ENCODE data around the gene RNF8.

DNA sequence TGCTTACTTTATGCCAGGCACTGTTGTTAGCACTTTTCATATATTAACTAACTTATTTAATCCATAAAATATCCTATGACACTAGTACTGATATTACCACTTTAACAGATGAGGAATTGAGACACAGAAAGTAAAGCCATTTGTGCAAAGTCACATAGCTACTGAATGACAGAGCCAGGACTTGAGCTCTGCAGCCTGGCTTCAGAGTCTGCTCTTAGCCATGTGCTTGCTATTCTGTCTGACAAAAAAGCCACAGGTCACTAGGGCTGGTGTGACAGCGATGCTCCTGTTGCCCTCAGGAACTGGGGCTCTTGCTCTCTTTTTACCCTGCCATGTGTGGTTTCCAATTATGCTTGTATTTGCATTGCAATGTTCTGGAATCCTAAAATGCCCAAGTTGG lies 44.7 kb upstream of the RNF8 start:
- TF ChIP-seq CTCF (IDR thresholded peaks at IDR 0.05 in 8 of 11, conservative IDR thresholded peaks at IDR 0.05 in 3 of 11) (no peak), POLR2A (IDR thresholded peaks at IDR 0.05) (no peak), POLR2AphosphoS5 (IDR thresholded peaks at IDR 0.05) (no peak)
